NCI-H1092 (cell line): ENCODE results near the gene DRAXIN.

Experiments
- DNase-seq: peaks from one replicate; lab custom pipeline; 2025; lab: John Stamatoyannopoulos, UW

DRAXIN gene

DNA sequence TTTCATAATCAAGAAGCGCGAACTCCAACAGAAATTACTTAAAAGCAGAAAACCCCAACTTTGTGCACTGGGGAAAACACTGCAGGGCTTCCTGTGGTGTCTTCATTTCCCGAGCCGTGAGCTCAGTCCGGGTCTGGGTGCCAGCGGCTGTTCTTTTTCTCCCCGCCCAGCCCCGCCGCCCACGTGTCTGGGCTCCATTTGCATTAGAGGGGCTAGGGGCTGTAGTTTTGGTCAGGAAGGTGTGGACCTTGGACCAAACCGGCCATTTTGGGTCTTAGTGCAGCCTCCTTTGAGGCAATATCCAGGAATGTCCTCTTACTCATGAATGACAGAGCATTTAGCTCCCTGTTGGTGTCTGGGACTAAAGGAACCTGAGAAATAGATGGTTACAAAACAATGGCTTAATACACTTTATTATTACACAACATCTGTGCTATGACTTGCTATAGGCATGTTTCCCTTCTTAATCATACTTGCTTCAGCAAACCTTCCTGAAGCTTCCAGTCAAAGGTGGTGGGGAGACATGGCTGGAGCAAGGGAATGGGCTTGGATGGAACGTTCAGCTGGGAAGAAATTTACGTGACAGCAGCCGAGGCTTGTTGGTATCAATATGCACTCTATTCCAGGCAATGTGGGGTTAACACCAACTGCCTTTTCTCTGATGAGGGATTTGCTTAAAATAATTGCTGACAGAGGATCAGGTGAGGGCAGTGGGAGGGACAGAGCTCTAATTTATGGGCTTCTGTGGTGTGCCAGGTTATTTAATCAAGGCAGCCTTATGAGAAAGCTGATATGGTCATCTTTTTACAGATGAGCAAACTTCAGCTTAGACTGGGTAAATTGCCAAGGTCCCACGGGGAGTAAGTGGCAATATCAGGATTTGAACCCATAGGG is 45.5 kb downstream of the DRAXIN start:
- no peak for DNase-seq

DNA sequence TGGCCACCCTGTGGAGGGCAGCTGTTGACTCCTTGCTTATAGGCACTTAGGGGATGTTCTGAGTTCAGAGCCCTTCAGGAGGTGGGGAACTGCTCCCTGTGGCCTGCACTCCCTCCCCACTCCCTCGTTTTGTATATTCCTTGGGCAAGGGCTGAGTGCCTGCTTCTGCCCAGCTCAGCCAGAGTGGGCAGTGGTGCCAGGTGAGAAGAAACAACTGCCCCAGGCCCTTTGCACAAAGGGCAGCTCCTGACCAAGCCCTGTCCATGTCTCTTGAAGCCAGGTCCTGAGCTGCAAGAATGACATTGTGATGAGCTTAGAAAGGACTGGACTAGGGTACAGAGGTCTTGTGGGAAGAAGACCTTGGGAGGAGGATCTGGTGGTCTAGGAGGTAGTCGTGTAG is 46.6 kb downstream of the DRAXIN start:
- no peak for DNase-seq

DNA sequence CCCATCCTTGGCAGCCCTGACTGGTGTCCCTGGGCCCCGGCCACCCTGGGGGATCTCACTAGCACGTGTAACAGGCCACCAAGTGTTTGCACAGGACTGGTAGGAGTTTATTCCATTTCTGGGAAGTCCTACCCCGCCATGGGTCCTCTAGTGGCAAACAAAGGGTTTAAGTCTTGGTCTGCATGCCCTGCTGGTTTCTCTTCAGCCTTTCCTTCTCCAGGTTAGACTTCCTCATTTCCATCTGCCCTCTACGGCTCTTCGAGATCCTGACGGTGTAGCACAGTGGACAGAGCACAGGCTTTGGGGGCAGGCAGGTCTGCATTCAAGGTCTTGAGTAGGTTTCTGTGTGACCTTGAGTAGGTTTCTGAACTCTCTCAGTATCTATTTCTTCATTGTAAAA is 47.3 kb downstream of the DRAXIN start:
- no peak for DNase-seq

DNA sequence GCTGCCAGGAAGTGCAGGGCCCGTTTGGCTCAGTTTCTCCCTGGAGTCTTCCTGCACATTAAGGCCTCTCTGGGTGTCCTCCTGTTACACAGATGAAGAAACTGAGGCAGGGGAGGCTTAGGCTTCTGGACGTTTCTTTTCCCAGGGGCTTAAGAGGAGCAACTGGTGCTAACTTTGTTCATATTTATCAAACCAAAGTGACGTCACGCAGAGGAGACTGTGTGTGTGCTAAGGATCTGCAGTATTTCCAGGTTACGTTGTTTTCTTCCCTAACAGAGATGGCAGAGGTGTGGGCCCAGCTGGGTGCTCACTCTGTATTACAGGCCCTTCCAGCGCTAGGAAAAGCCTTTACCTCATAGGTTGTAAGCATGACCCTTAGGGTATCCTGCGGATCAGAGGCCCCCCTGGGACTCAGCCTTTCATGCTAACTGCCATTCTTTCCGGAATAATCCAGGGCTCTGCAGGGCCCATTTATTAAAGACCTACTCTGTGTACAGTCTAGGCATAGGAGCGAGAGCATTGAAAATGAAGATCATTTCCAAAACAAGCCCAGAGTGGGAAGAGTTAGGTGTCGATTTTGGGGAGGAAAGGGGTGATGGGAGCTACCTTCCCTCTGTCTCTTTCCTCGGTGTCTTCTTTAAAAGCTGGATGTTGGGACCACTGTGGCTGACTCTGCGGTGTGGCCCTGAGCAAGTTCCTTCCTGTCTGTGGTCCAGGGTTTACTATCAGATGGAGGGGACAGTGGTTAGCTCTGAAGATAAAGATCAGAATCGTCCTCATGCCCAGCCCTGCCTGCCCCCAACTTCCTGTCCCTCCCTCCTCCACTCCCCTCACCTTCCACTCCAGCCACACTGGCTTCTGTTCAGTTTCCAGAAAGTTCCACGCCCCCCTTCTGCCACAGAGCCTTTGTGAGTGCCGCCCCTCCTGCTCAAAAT is 49.0 kb downstream of the DRAXIN start:
- no peak for DNase-seq

DNA sequence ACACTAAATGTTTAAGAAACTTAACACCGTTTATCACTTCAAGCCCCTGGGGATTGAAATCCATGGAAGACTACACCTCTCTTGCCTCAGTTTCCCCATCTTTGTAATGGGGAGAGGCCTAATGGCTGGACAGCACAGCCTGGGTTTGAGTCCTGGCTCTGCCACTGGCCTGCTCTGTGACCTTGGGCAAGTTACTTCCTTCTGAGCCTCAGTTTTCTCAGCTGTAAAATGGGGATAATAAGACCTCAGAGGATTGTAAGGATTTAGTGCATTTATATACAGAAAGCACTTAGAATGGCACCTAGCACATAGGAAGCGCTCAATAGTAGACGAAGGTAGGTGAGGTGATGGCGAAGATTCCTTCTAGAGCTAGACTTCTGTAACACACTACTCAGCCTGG is 50.0 kb downstream of the DRAXIN start:
- DNase-seq, result no peak

DNA sequence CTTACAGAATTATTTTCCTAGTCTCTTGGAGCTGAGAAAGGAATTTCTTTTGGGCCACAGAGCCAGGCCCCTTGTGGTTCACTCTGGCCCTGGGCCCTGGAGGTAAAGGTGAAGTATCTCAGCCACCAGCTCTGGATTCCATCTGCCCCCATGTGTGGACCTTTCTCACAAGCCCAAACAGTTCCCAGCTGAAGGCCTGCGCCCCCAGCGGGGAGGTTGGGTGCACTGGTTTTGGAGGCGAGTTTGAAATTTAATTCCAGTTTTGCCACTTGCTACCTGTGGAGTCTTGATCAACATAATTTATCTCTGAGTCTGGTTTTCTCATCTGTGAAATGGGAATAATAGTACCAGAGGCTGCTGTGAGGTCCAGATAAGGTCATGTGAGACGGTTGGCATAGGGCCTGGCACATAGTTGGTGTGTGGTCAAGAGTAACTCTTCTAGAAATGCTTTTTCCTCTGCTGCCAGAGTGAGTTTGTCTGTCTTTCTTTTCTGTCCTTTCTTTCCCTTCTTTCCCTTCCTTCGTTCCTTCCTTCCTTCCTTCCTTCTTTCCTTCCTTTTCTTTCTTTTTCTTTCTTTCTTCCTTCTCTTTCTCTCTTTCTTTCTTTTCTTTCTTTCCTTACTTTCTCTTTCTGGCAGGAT is 50.5 kb downstream of the DRAXIN start:
- DNase-seq, result no peak

DNA sequence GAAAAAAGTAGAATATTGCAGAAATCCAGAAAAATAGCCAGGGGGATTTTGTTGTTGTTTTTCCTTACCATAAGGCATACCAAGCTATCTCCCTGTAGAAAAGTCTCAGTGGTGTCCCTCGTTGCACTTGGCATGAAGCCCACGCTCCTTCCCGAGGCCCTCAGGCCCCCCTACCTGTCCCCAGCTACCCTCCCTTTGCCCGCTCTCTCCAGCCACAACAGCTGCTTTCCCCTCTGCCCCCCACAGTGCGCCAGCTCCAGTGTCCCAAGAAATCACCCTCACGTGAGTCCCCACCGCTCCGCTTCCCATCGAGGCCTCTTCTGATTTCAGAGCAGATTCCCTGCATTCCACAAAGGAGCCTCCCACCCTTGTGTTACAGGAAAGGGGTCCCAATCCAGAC is 52.8 kb downstream of the DRAXIN start:
- no peak for DNase-seq

DNA sequence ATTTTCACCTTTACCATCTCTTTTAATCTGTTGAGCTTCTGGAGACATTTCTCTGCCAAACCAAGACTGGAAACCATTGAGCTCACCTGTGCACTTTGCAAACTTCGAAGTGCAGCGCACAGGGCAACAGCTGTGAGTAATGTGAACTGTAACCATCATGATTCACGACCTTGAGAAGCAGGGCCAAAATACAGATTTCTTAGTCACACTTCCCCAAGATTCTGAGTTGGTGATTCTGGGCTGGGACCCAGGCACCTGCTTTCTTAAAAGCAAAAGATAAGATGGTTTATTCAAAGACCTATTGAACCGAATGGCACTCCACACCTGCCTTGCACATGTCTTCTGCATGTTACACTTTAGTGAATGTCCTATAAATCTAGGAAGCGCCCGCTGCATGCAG is 54.6 kb downstream of the DRAXIN start:
- DNase-seq, result no peak

DNA sequence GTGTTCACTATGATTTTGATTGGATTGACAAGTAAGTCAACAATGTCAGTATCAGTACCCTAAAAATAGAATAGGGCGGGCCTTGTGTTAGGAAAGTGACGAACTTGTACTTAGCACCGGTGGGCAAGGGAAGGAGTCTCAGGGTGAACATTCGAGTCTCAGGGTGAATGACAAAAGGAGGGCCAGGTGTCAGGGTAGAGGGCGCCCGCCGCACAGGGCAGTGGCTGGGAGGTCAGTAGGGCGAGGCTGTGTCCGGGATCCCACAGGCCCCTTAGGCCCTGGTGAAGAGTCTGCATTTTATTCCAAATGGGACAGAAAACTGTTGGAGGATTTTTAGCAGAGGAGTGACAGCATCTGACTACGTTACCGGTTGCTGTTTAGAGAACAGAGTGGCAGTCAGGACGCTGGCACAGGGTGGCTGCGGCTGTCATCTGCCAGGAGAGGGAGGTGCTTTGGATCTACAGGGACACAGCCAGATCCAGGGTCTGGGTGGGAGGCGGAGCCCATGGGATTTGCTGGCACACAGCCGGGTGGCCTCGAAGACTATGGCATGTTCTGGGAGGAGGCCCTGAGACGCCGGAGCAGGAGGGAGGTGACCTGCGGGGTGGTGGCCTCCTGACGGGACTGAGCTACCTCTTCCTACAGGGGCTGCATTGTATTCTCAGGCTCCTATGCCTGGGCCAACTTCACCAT is 55.4 kb downstream of the DRAXIN start:
- no peak for DNase-seq

DNA sequence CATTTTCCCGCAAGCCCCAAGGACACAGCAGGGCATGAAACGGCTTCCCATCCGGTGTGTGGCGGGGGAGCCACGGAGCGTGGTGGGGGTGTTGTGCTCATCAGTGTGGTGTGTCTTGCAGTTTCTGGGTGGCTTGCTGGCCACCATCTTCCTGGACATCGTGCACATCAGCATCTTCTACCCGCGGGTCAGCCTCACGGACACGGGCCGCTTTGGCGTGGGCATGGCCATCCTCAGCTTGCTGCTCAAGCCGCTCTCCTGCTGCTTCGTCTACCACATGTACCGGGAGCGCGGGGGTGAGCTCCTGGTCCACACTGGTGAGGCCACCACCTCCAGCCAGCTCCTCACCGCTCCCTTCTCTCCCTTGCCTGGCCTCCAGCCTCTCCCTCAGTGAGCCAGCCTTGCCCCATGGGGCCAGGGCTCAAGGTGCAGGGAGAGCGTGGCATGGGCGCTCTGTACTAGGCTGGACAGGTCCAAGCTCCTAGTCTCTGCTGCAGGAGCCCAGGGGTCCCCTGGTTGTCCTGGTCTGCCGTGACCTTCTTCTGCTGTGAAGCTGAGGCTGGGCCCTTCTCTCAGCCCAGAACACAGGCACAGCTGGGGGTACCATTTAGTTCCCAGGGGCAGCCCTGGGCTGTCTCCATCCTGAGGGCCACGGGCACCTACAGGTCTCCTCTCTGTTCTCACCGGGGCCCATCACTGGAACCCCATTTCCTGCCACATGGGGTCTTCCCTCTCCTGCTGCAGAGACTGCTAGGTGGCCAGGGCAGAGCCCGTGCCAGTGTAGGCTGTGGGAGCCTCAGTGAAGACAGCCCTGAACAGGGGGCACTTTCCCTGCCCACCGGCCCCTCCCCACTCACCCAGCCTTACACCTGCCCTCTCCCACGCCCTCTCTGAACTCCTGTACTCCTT is 57.0 kb downstream of the DRAXIN start:
- DNase-seq, result no peak

DNA sequence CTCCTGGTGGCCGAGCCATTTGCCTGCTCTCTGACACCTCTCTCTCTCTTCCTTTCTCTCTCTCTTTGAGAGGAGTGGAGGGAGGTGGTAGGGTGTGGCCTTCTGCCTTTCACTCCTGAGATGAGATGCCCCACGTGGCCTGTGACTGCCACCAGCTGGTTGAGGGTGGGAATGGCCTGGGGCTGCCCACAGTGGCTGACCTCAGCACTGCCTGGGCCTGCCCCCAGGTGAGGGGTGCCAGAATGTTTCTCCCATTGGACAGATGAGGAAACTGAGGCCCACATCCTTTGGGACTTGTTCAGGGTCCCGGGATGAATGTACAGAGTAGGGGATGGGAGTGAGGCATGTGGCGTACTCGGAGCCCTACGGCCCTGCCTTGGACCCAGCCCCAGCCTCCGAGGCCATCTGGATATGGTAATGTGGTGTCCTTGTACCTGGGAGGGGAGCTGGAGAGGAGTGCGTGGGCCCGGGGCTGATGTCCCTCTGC is 57.7 kb downstream of the DRAXIN start:
- no peak for DNase-seq

DNA sequence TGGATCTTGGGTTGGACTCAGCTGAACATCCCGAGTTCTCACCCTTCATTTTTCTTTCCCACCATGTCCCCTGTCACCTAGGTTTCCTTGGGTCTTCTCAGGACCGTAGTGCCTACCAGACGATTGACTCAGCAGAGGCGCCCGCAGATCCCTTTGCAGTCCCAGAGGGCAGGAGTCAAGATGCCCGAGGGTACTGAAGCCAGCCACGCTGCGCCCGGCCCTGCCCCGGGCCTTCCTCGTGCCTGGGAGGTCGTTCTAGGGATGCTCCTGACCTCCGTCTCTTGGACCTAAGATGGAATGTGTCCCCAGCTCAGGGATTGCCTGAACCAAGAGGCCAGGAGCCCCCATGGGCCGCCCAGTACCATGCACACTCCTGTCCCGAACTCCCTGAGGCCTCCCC is 58.5 kb downstream of the DRAXIN start:
- no peak for DNase-seq

DNA sequence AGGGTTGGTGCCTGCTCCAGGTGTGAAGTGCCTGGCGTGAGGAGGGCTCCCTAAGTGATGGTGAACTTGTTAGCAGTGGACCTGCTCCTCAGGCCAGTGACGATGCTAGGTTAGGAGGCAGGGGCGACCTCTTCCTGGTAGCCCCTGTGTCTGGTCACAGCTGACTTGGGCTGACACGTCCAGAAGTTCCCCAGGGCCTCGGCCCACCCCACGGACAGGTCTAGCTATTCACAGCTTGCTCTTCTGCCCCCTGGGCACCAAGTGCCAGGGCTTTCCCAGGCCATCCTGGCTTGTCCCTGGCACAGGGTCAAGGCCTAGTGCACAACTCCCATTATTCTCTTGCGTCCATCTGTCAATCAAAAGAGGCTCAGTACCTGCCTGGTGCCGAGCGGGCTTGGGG is 59.6 kb downstream of the DRAXIN start:
- no peak for DNase-seq

DNA sequence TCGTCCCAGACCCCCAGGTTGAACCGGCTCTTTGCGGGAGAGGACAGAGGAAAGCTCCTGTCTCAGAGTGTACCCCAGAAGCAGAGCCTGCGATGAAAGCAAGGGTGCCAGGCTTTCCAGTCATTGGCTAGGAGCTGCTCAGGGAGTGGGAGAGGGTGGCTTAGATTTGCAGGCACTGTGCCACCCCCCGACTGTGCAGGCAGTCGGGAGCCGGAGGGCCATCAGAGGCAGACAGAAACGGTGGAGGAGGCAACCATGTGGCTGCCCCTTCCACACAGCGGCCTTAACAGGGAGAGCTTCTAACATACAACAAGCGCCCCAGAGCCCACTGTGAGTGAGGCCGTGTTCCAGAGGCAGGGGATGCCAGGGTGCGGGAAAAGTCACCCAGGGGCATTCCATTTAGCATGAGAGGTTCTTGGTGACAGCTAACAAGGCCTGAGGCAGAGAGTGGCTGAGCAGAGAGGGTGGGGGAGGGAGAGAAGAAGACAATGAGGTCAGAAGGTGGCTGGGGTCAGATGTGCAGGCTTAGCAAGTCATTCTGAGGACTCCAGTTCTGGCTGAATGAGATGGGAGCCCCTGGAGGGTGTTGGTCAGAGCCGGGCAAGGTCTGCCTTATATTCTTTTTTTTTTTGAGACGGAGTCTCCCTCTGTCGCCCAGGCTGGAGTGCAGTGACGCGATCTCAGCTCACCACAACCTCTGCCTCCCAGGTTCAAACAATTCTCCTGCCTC is 61.0 kb downstream of the DRAXIN start:
- no peak for DNase-seq

DNA sequence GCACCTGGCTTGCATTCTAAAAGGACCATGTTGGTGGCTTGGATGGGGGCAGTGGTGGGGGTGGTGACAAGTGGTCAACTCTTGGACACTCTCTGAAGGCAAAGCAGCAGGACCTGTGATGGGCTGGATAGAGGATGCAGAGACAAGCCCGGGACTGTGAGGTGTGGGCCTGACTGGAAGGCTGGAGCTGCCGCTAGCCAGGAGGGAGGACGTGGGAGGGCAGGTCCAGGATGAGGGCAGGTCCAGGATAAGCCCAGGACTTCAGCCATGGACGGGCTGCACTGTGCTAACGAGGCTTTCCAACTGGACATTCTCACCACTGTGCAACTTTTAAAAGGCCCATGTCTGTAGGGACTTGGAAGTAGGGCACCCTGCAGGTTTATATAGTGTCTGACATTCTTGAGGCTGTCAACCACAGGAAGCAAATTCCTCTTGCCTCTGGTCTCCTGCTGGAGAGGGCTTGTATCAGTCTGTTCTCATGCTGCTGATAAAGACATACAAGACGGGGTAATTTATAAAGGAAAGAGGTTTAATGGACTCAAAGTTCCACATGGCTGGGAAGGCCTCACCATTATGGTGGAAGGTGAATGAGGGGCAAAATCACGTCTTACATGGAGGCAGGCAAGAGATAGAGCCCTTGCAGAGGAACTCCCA is 62.2 kb downstream of the DRAXIN start:
- no peak for DNase-seq

DNA sequence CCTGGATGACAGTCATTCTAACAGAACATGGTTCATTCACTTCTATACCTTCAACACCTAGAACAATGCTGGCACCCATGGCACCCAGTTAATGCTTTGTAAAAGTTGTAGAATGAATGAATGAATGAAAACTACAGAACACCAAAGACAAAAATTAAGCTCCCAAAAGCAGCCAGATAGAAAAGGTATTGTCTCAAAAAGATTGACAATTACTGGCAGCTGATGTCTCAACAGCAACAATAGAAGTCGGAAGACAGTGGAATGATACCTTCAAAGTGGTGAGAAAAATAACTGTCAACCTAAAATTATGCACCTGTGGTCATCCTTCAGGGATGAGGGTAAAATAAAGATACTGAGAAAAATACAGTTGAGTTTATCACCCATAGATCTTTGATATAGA is 65.5 kb downstream of the DRAXIN start:
- no peak for DNase-seq

DNA sequence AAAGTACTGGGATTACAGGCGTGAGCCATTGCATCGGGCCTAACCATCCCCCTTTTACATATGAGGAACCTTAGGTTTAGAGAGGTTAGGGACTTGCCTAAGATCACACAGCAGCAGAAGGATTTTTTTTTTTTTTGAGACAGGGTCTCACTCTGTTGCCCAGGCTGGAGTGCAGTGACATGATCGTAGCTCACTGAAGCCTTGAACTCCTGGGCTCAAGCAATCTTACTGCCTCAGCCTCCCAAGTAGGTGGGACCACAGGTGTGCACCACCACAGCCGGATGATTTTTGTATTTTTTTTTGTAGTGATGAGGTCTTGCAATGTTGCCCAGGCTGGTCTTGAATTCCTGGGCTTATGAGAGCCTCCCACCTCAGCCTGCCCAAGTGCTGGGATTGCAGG is 68.3 kb downstream of the DRAXIN start:
- no peak for DNase-seq

DNA sequence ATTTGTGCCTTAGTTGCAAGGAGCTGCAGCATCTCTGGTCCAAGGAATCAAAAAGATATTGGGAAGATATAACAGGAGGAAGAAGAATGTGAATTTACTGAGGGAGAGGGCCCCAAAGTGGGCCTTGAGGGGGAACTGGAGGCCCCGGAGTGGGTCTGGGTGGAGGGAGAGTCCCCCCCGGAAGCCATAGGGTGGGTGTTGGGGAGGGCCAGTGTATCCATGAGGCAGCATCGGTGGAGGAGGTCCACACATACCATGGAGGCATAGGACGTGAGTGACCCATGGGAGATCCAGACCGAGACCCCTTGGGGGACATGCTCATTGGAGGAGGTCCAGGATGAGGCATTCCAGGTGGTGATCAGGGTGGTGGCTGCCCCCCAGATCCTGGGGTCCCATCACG is 69.8 kb downstream of the DRAXIN start:
- no peak for DNase-seq

DNA sequence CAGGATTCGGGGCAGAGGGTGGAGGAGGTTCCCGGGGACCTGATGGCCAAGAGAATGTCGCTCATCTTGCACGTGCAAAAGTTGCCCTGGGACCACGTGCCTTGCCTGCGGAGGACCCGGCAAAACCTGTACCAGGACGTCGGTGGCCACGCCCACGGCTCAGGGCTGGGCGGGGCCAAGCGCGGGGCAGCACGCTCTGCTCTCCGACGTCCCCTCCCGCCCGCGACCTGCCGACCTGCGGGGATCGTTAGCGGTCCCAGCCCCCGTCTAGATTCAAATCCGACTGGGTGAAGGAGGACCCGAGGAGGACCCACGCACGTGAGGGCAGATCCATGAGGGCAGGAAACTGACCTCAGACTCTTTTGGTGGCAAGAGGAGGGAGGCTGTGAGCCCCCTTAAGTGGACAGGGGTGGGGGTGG is 70.5 kb downstream of the DRAXIN start, which contains the start of gene C1orf167:
TSS of gene C1orf167 (plus strand) at position 206 of the 419 bp plus-strand sequence. CDS start 2,208 bp downstream, outside the sequence.
- DNase-seq, result no peak
